Measurements from ENCODE around the gene CYP51A1. TPM values are rescaled to one million over a fixed set of nuclear protein-coding genes. Genes with fewer than 3 reads are reported as not detected.

Gene CYP51A1
- total RNA-seq, 1 donor from 2014 or later, result 17.6 TPM

DNA sequence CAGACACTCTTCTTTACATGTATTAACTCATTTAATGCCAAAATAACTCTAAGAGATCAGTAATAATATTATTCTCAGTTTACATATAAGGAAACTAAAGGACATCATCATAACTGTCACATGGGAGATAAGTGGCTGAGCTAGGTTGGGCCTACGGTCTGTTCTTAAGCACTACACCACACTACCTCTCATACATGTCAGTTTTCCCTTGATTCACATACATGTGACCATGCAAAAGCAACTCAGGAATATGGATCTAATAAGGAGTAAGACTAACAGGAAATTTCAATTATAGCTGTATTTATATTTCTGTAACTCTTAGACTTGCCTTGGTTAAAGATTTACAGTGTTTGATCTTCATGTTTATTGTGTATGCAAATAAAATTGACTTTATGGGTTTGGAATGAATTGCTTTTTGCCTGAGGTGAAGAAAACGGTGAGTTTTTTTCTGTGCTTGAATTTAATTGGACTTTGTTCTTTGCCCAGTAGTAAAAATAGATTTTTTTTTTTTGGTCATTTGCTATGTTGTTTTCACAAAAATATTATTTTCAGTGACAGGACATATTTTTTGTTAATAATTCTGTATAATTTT lies 69.7 kb downstream of the CYP51A1 start:
- intact Hi-C loops (cut with micrococcal nuclease), result no loop called here
- ATAC-seq, result no peak

More for the DNA sequence above, 69.7 kb downstream of the CYP51A1 start:
- no peak for DNase-seq

Other genes starting within 250 kb of the CYP51A1 start
- gene AKAP9, start 193.6 kb downstream of the CYP51A1 start, total RNA-seq, result 55.2 TPM
- not detected for gene LRRD1, start 44.7 kb upstream of the CYP51A1 start, total RNA-seq
- 23.9 TPM for gene KRIT1, start 111.4 kb upstream of the CYP51A1 start, total RNA-seq
- gene ANKIB1, start 111.5 kb upstream of the CYP51A1 start, total RNA-seq, result 39.3 TPM

Data from left ventricle myocardium superior (tissue), 1 donor.